K562 (cell line): ENCODE results near the gene OSGIN1. TPM values are rescaled to one million over a fixed set of nuclear protein-coding genes. Genes with fewer than 3 reads are reported as not detected.

Experiments
- BRD9 ChIP-seq: fragments of 450-650 bp; IDR thresholded peaks from 2 replicates; pipeline ENCODE4 v1.6.1; 2018; ENCODE audit warnings: low read depth; ENCODE audit not compliant: partially characterized antibody
- CREB3 ChIP-seq: fragments of 450-650 bp; conservative IDR thresholded peaks from 2 replicates; pipeline ENCODE4 v1.6.1; 2016; ENCODE audit warnings: missing genetic modification characterization, low read depth, mild to moderate bottlenecking, missing compliant biosample characterization, moderate library complexity
- DMBX1 ChIP-seq: fragments of 250-450 bp; sonication (Bioruptor Pico); IDR thresholded peaks from 2 replicates; pipeline ENCODE4 v1.8.0; 2022; ENCODE audit warnings: inconsistent platforms, mild to moderate bottlenecking, moderate library complexity, borderline replicate concordance
- HCFC1 ChIP-seq: IDR thresholded peaks from 2 replicates; pipeline ENCODE4 v1.6.1; 2012; ENCODE audit warnings: low read depth, low read length, improper control_type of control experiment
- MLLT1 ChIP-seq, 2 experiments: fragments of 450-650 bp; IDR thresholded peaks; 2 replicates each; pipeline ENCODE4 v1.6.1; 2016
- MXD1 ChIP-seq: fragments of 250-450 bp; sonication (Bioruptor Pico); IDR thresholded peaks from 2 replicates; pipeline ENCODE4 v1.8.0; 2021; ENCODE audit warnings: borderline replicate concordance, mild to moderate bottlenecking, moderate library complexity; ENCODE audit not compliant: poor library complexity, severe bottlenecking
- MYNN ChIP-seq, 2 experiments: sonication (generic); formaldehyde crosslinking in 1 of 2; IDR thresholded peaks; 2 replicates each; pipeline versions ENCODE4 v1.5.0 to v1.6.1; 2016 to 2020; ENCODE audit warnings: antibody characterized with exemption in 1 of 2, missing genetic modification reagents in 1 of 2
- NFE2 ChIP-seq: IDR thresholded peaks from 2 replicates; pipeline ENCODE4 v1.6.1; 2014; ENCODE audit warnings: antibody characterized with exemption, low read depth
- NKRF ChIP-seq: fragments of 450-650 bp; IDR thresholded peaks from 2 replicates; pipeline ENCODE4 v1.6.1; 2016; ENCODE audit warnings: borderline replicate concordance
- NONO ChIP-seq, 2 experiments: fragments of 200-400 bp in 1 of 2; fragments of 450-650 bp in 1 of 2; formaldehyde crosslinking in 1 of 2; IDR thresholded peaks; 2 replicates each; pipeline ENCODE4 v1.6.1; 2017; ENCODE audit warnings: low read depth in 2 of 2, mild to moderate bottlenecking in 2 of 2, moderate library complexity in 2 of 2, low read length in 1 of 2
- NR0B1 ChIP-seq: fragments of 450-650 bp; IDR thresholded peaks from one replicate; pipeline ENCODE4 v1.6.1; 2018; ENCODE audit warnings: mild to moderate bottlenecking, moderate library complexity; ENCODE audit not compliant: partially characterized antibody
- PRMT5 ChIP-seq: sonication (generic); formaldehyde crosslinking; IDR thresholded peaks from 2 replicates; pipeline ENCODE4 v1.5.0; 2020; ENCODE audit warnings: missing genetic modification reagents
- PRPF4 ChIP-seq: fragments of 200-400 bp; formaldehyde crosslinking; IDR thresholded peaks from one replicate; pipeline ENCODE4 v1.6.1; 2017; ENCODE audit warnings: low read length, low read depth, mild to moderate bottlenecking; ENCODE audit not compliant: insufficient read depth, poor library complexity, severe bottlenecking
- RFX7 ChIP-seq: fragments of 250-450 bp; sonication (Bioruptor Pico); IDR thresholded peaks from 2 replicates; pipeline ENCODE4 v1.5.1; 2021; ENCODE audit warnings: mild to moderate bottlenecking
- SMAD3 ChIP-seq: fragments of 450-650 bp; formaldehyde crosslinking; conservative IDR thresholded peaks from 2 replicates; pipeline ENCODE4 v1.4.0; 2020; ENCODE audit warnings: mild to moderate bottlenecking
- TAF1 ChIP-seq: IDR thresholded peaks from 2 replicates; pipeline ENCODE4 v1.6.1; 2011; ENCODE audit warnings: mild to moderate bottlenecking, low read length, moderate library complexity; ENCODE audit not compliant: insufficient read depth, control insufficient read depth, severe bottlenecking; ENCODE audit errors: extremely low read depth
- TAF7 ChIP-seq: fragments of 450-650 bp; IDR thresholded peaks from 2 replicates; pipeline ENCODE4 v1.6.1; 2016; ENCODE audit warnings: missing genetic modification characterization, missing compliant biosample characterization
- TCFL5 ChIP-seq: fragments of 250-450 bp; sonication (Bioruptor Pico); conservative IDR thresholded peaks from 2 replicates; pipeline ENCODE4 v1.6.1; 2021; ENCODE audit warnings: mild to moderate bottlenecking, moderate library complexity, matching md5 sums
- polyA plus RNA-seq, 8 experiments: library from polyadenylated mRNA; depleted of rRNA in 4 of 8; stranded (reverse) in 5 of 8; unstranded in 3 of 8; fragments of >200 nt; fragmentation: Nextera tagmentation in 2 of 8; fragmentation: Illumina TruSeq in 1 of 8; extraction: Ambion mirVana in 2 of 8; extraction: Trizol in 1 of 8; gene quantifications; 2 replicates each; pipeline versions ENCODE4 v1.2.1 to v1.2.3, GENCODE V29; 2011 to 2014; ENCODE audit warnings: inconsistent platforms in 1 of 8, missing spikeins in 1 of 8
- total RNA-seq, 7 experiments: library from RNA; depleted of rRNA in 6 of 7; stranded (reverse); fragments of >200 nt in 6 of 7; fragmentation: Illumina TruSeq in 2 of 7; extraction: Trizol in 2 of 7; gene quantifications; 2 replicates each; pipeline versions ENCODE4 v1.2.1 to v1.2.3, GENCODE V29; 2011 to 2021; ENCODE audit warnings: low replicate concordance in 1 of 7

OSGIN1 gene
- total and polyA plus RNA-seq, 9 of the 15 experiments (the other 6 are each of a cell fraction or from before 2014, with no cell fraction given), result 0.03 to 3.6 (median 1.6) TPM

- no peak for TF ChIP-seq NR0B1
- no peak; a peak in 2 of 4 replicates for TF ChIP-seq NONO (IDR thresholded peaks at IDR 0.05; ENCODE audit: low read depth in 2 of 2, low read length in 1 of 2)
- no peak for TF ChIP-seq PRMT5
- 0 out of 2 replicates have a peak, but pooled peaks have one; percentile 9 for TF ChIP-seq CREB3 (tag)
- TF ChIP-seq MYNN (IDR thresholded peaks at IDR 0.05), result no peak; the same call in 1 of the 2 replicates
- TF ChIP-seq MYNN (CRISPR knock-in tag; IDR thresholded peaks at IDR 0.05), result no peak
- TF ChIP-seq RFX7 (CRISPR knock-in tag), result no peak
- peak; percentile 80; the same call in 1 of the 2 replicates for TF ChIP-seq NKRF
- 0 out of 2 replicates have a peak, but pooled peaks have one; percentile 43 for TF ChIP-seq TAF7 (tag)
- no peak for TF ChIP-seq TCFL5 (CRISPR knock-in tag)
- no peak for TF ChIP-seq SMAD3 (CRISPR knock-in tag)
- no peak for TF ChIP-seq PRPF4
- TF ChIP-seq MXD1 (CRISPR knock-in tag), result no peak
- peak; percentile 17 for TF ChIP-seq TAF1
- no peak for TF ChIP-seq DMBX1
- TF ChIP-seq HCFC1, result no peak
- TF ChIP-seq NFE2, result peak; percentile 97
- peak; percentile 17 for TF ChIP-seq BRD9
- no peak for TF ChIP-seq MLLT1 (IDR thresholded peaks at IDR 0.05)
Observed at GRCh38 chr16:83952940-83953795, at the start of gene OSGIN1 (continued).
